Ishikawa (cell line): Measurements from ENCODE around the gene IL12A.

Source experiments
- CEBPB ChIP-seq: IDR thresholded peaks from 2 replicates; pipeline ENCODE4 v1.6.1; 2012
- CREB1 ChIP-seq: IDR thresholded peaks from 2 replicates; pipeline ENCODE4 v1.6.1; 2012; ENCODE audit warnings: low read depth
- EGR1 ChIP-seq: IDR thresholded peaks from 2 replicates; pipeline ENCODE4 v1.6.1; 2012
- EP300 ChIP-seq: IDR thresholded peaks from 2 replicates; pipeline ENCODE4 v1.6.1; 2012; ENCODE audit warnings: borderline replicate concordance
- FOXM1 ChIP-seq: IDR thresholded peaks from 2 replicates; pipeline ENCODE4 v1.6.1; 2012; ENCODE audit warnings: low read depth, borderline replicate concordance
- MAX ChIP-seq: IDR thresholded peaks from 2 replicates; pipeline ENCODE4 v1.6.1; 2012
- RAD21 ChIP-seq: IDR thresholded peaks from 2 replicates; pipeline ENCODE4 v1.6.1; 2012; ENCODE audit warnings: low read depth
- TAF1 ChIP-seq: IDR thresholded peaks from 2 replicates; pipeline ENCODE4 v1.6.1; 2012; ENCODE audit warnings: low read depth, mild to moderate bottlenecking
- TCF12 ChIP-seq: IDR thresholded peaks from 2 replicates; pipeline ENCODE4 v1.6.1; 2012; ENCODE audit warnings: low read depth
- TEAD4 ChIP-seq: IDR thresholded peaks from 2 replicates; pipeline ENCODE4 v1.6.1; 2012
- USF1 ChIP-seq: IDR thresholded peaks from 2 replicates; pipeline ENCODE4 v1.6.1; 2012
- YY1 ChIP-seq: IDR thresholded peaks from 2 replicates; pipeline ENCODE4 v1.6.1; 2012; ENCODE audit warnings: low read depth
- TF ChIP-seq, protein P1 (sequence below): IDR thresholded peaks from 2 replicates; pipeline ENCODE4 v1.6.1; 2012; ENCODE audit warnings: low read depth, mild to moderate bottlenecking

DNA sequence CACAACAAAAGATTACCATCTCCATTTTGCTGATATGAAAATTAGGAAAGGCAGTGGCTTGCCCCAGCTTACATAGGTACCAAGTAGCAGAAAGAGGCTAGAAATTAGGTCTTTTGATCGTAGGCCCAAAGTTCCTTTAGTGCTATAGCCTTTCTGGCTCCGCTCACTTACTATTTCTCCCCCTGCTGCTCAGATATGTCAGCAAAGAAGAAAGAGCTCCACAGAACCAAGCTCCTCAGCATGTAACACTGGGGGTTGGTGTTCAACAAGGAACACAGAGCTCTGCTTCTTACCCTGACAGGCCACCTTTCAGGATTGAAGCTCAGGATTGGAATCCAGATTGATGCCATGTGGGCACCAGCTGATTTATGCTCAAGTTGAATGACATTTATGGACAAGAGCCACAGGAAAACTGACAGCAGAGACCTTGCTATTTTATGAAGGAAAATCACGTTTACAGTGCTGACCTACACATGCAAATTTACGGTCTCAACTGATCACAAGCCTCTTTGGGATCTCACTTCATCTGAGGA lies 6.1 kb upstream of the IL12A start:
- TF ChIP-seq, protein P1, sequence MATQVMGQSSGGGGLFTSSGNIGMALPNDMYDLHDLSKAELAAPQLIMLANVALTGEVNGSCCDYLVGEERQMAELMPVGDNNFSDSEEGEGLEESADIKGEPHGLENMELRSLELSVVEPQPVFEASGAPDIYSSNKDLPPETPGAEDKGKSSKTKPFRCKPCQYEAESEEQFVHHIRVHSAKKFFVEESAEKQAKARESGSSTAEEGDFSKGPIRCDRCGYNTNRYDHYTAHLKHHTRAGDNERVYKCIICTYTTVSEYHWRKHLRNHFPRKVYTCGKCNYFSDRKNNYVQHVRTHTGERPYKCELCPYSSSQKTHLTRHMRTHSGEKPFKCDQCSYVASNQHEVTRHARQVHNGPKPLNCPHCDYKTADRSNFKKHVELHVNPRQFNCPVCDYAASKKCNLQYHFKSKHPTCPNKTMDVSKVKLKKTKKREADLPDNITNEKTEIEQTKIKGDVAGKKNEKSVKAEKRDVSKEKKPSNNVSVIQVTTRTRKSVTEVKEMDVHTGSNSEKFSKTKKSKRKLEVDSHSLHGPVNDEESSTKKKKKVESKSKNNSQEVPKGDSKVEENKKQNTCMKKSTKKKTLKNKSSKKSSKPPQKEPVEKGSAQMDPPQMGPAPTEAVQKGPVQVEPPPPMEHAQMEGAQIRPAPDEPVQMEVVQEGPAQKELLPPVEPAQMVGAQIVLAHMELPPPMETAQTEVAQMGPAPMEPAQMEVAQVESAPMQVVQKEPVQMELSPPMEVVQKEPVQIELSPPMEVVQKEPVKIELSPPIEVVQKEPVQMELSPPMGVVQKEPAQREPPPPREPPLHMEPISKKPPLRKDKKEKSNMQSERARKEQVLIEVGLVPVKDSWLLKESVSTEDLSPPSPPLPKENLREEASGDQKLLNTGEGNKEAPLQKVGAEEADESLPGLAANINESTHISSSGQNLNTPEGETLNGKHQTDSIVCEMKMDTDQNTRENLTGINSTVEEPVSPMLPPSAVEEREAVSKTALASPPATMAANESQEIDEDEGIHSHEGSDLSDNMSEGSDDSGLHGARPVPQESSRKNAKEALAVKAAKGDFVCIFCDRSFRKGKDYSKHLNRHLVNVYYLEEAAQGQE: no peak
- TF ChIP-seq CREB1 (no peak), EP300 (no peak), RAD21 (no peak), TEAD4 (no peak), MAX (no peak), CEBPB (no peak), YY1 (no peak), EGR1 (no peak), USF1 (no peak), TCF12 (no peak), TAF1 (no peak), FOXM1 (no peak)
